Smooth muscle cell (in vitro differentiated cells): ENCODE results near the gene SDK2. TPM values are rescaled to one million over a fixed set of nuclear protein-coding genes. Genes with fewer than 3 reads are reported as not detected.
"Not testable (repeated sequence)": the region's sequence is repeated elsewhere in the genome, so short reads cannot be mapped to it uniquely, and the experiment has no call there.

ENCODE experiments used
- DNase-seq: peaks from one replicate; lab custom pipeline; 2025; ENCODE audit not compliant: unreplicated experiment; lab: John Stamatoyannopoulos, UW
- H2AFZ ChIP-seq: fragments of 200-600 bp; sonication (generic); 2 replicates; pipeline ENCODE4 v1.6.0; 2016; ENCODE audit warnings: antibody characterized with exemption, low read depth, mild to moderate bottlenecking
- H3F3A ChIP-seq: fragments of 200-600 bp; sonication (generic); 2 replicates; pipeline ENCODE4 v1.6.0; 2017; ENCODE audit warnings: antibody characterized with exemption, low read depth
- H3K27ac ChIP-seq: fragments of 200-600 bp; sonication (generic); 2 replicates; pipeline ENCODE4 v1.5.1; 2016; ENCODE audit warnings: low read depth, mild to moderate bottlenecking
- H3K27me3 ChIP-seq: fragments of 200-600 bp; sonication (generic); 2 replicates; pipeline ENCODE4 v1.6.1; 2016; ENCODE audit warnings: low read depth, mild to moderate bottlenecking
- H3K36me3 ChIP-seq: fragments of 200-600 bp; sonication (generic); 2 replicates; pipeline ENCODE4 v1.5.1; 2016; ENCODE audit warnings: low read depth
- H3K4me1 ChIP-seq: fragments of 200-600 bp; sonication (generic); 2 replicates; pipeline ENCODE4 v1.5.1; 2016; ENCODE audit warnings: low read depth
- H3K4me2 ChIP-seq: fragments of 200-600 bp; sonication (generic); 2 replicates; pipeline ENCODE4 v1.6.0; 2016; ENCODE audit warnings: mild to moderate bottlenecking
- H3K4me3 ChIP-seq: fragments of 200-600 bp; sonication (generic); 2 replicates; pipeline ENCODE4 v1.5.1; 2016; ENCODE audit warnings: mild to moderate bottlenecking
- H3K79me2 ChIP-seq: fragments of 200-600 bp; sonication (generic); 2 replicates; pipeline ENCODE4 v1.6.0; 2016; ENCODE audit warnings: low read depth, mild to moderate bottlenecking
- H3K9ac ChIP-seq: fragments of 200-600 bp; sonication (generic); 2 replicates; pipeline ENCODE4 v1.6.0; 2016; ENCODE audit warnings: low read depth
- H3K9me3 ChIP-seq: fragments of 200-600 bp; sonication (generic); replicated peaks from 2 replicates; pipeline ENCODE4 v1.5.1; 2016; ENCODE audit warnings: low read depth
- H4K20me1 ChIP-seq: fragments of 200-600 bp; sonication (generic); 2 replicates; pipeline ENCODE4 v1.6.0; 2016; ENCODE audit warnings: low read depth
- WGBS: methylation state at CpG from one replicate; pipeline ENCODE4 v1.1.7; 2016; ENCODE audit warnings: low lambda C conversion rate; 5-methylcytosine and 5-hydroxymethylcytosine counted together
- polyA plus RNA-seq: library from polyadenylated mRNA; unstranded; fragments of >200 nt; fragmentation: Nextera tagmentation; extraction: Ambion mirVana; gene quantifications from 2 replicates; pipeline ENCODE4 v1.2.1, GENCODE V29; 2016
- total RNA-seq: library from RNA; depleted of rRNA; stranded (reverse); fragments of >200 nt; gene quantifications from 2 replicates; pipeline ENCODE4 v1.2.3, GENCODE V29; 2014
- TF ChIP-seq, protein P1 (sequence below): fragments of 200-600 bp; sonication (generic); IDR thresholded peaks from 2 replicates; pipeline ENCODE4 v1.5.1; 2017; ENCODE audit warnings: borderline replicate concordance, mild to moderate bottlenecking, antibody characterized with exemption; ENCODE audit not compliant: insufficient read depth, poor library complexity, severe bottlenecking

The SDK2 gene
- total and polyA plus RNA-seq, 2 experiments from 2014 or later = 4.6 to 6.5 TPM

- not testable (repeated sequence) for H3K9ac ChIP-seq, H3K4me2 ChIP-seq, H2AFZ ChIP-seq, H3K27ac ChIP-seq, H4K20me1 ChIP-seq, H3K27me3 ChIP-seq, H3F3A ChIP-seq, H3K36me3 ChIP-seq, H3K9me3 ChIP-seq, H3K4me3 ChIP-seq, H3K79me2 ChIP-seq
- 38% methylated on average over 14 of the region's 14 CpGs for WGBS
- peak; percentile 75 for DNase-seq
- H3K4me1 ChIP-seq = peaks cover 12% of the 10 kb centered on the region
- TF ChIP-seq, protein P1, sequence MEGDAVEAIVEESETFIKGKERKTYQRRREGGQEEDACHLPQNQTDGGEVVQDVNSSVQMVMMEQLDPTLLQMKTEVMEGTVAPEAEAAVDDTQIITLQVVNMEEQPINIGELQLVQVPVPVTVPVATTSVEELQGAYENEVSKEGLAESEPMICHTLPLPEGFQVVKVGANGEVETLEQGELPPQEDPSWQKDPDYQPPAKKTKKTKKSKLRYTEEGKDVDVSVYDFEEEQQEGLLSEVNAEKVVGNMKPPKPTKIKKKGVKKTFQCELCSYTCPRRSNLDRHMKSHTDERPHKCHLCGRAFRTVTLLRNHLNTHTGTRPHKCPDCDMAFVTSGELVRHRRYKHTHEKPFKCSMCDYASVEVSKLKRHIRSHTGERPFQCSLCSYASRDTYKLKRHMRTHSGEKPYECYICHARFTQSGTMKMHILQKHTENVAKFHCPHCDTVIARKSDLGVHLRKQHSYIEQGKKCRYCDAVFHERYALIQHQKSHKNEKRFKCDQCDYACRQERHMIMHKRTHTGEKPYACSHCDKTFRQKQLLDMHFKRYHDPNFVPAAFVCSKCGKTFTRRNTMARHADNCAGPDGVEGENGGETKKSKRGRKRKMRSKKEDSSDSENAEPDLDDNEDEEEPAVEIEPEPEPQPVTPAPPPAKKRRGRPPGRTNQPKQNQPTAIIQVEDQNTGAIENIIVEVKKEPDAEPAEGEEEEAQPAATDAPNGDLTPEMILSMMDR = peak; percentile 97
Measured at GRCh38 chr17:73369817-73370490, 274.3 kb downstream of the SDK2 start.

DNA sequence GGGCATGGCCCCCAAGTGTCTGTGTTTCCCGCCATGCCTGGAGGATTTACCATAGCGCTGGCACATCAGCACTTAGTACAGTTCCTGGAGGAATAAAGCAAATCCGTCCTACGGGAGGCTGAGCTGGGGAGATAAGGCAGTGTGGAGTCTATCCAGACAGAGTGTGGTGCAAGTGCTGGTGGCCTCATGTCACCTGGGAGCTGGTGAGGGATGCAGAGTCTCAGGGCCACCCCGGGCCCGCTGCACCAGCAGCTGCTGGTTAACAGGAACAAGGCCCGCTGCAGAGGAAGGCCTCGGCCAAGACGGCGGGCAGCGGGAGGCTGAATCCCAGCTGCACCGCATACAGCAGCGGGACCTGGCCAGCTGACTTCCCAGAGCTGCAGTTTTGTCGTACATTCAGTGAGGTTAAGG is 275.1 kb downstream of the SDK2 start:
- Histone ChIP-seq H3K27ac (no peak overlapping the region), H3K27me3 (no peaks in the 10 kb centered on the region), H3K9ac (no peak overlapping the region), H3K36me3 (no peaks in the 10 kb centered on the region), H3K9me3 (no peaks in the 10 kb centered on the region), H3K79me2 (no peaks in the 10 kb centered on the region), H3K4me2 (no peak overlapping the region), H3K4me1 (peaks cover 12% of the 10 kb centered on the region), H3F3A (no peaks in the 10 kb centered on the region), H2AFZ (no peak overlapping the region), H4K20me1 (peaks cover 3% of the 10 kb centered on the region), H3K4me3 (no peak overlapping the region)
- TF ChIP-seq, protein P1 = no peak
- 65% methylated on average over 14 of the region's 14 CpGs for WGBS
- DNase-seq = no peak

DNA sequence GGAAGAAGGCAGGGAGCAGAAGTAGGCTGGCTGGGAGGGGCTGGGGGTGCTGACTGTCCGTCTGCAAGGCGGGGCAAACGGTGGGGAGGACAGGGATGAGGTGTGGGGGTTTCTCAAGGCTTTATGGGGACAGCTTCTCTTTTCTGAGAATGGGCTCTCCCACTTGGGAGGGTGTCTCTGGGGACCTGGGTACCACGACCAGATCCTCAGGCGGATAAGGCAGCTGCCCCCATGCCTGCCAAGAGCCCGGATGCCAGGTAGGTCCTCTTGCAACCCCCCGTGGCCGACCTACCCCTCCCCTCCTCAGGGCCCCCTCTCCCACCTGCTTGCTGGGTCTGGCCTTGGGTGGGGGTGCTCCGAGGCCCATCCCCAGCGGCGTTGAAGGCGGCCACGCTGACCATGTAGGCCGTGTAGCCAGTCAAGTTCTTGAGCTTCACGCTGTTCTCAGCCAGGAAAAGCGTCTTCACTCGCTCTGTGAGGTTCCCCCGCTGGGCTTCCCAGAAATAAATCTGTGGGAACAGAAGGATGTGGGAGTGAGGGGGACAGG is 276.1 kb downstream of the SDK2 start:
- Histone ChIP-seq H4K20me1 (peaks cover 3% of the 10 kb centered on the region), H3K9ac (no peak overlapping the region), H3K79me2 (no peaks in the 10 kb centered on the region), H2AFZ (no peak overlapping the region), H3K27me3 (no peaks in the 10 kb centered on the region), H3K9me3 (no peaks in the 10 kb centered on the region), H3K4me1 (peaks cover 12% of the 10 kb centered on the region), H3F3A (no peaks in the 10 kb centered on the region), H3K4me3 (no peak overlapping the region), H3K36me3 (no peaks in the 10 kb centered on the region), H3K27ac (no peak overlapping the region), H3K4me2 (no peak overlapping the region)
- no peak for DNase-seq
- WGBS = 97% methylated on average over 18 of the region's 18 CpGs
- TF ChIP-seq, protein P1 = no peak
